SK-N-SH (cell line): ENCODE results near the gene ZG16B.

Experiments used
- CTCF ChIP-seq: fragments of 200-600 bp; sonication (generic); IDR thresholded peaks from 2 replicates; pipeline ENCODE4 v1.6.1; 2017; ENCODE audit warnings: antibody characterized with exemption, mild to moderate bottlenecking, moderate library complexity
- MAX ChIP-seq: IDR thresholded peaks from 2 replicates; pipeline ENCODE4 v1.4.0; 2012; ENCODE audit warnings: low read depth
- MXI1 ChIP-seq: IDR thresholded peaks from 2 replicates; pipeline ENCODE4 v1.6.1; 2012; ENCODE audit warnings: mild to moderate bottlenecking, low read depth, low read length, improper control_type of control experiment

GRCh38 chr16:2830355-2830695 is 222 bp downstream of the ZG16B start:
- no peak for TF ChIP-seq MXI1
- TF ChIP-seq CTCF: no peak
- no peak for TF ChIP-seq MAX
